ENCODE results near the gene STEAP3.

The STEAP3 gene

GRCh38 chr2:119198240-119198840, 25.3 kb upstream of the STEAP3 start:
- no peak for DNase-seq

GRCh38 chr2:119201815-119202214, 21.8 kb upstream of the STEAP3 start:
- DNase-seq = no peak

- DNase-seq = no peak
Observed at GRCh38 chr2:119202610-119203310, 20.9 kb upstream of the STEAP3 start.

- DNase-seq = no peak
Observed at GRCh38 chr2:119204525-119204924, 19.1 kb upstream of the STEAP3 start.

- DNase-seq = no peak
Observed at GRCh38 chr2:119205001-119205706, 18.5 kb upstream of the STEAP3 start.

- DNase-seq = no peak
Observed at GRCh38 chr2:119206201-119206600, 17.4 kb upstream of the STEAP3 start.

- DNase-seq = no peak
Observed at GRCh38 chr2:119207447-119207846, 16.2 kb upstream of the STEAP3 start.

- DNase-seq = no peak
Observed at GRCh38 chr2:119208791-119209203, 14.8 kb upstream of the STEAP3 start.

- no peak for DNase-seq
Observed at GRCh38 chr2:119212139-119212800, 11.4 kb upstream of the STEAP3 start.

- DNase-seq = no peak
Observed at GRCh38 chr2:119214453-119215037, 9.1 kb upstream of the STEAP3 start.

GRCh38 chr2:119216994-119217393, 6.6 kb upstream of the STEAP3 start:
- no peak for DNase-seq

- peak; percentile 69 for DNase-seq
Observed at GRCh38 chr2:119218478-119219064, 5.1 kb upstream of the STEAP3 start.

GRCh38 chr2:119219873-119220272, 3.8 kb upstream of the STEAP3 start:
- DNase-seq = no peak

GRCh38 chr2:119220720-119221301, 2.8 kb upstream of the STEAP3 start:
- no peak for DNase-seq

- no peak for DNase-seq
Observed at GRCh38 chr2:119221609-119222008, 2.0 kb upstream of the STEAP3 start.

- no peak for DNase-seq
Observed at GRCh38 chr2:119222213-119222612, 1.4 kb upstream of the STEAP3 start.

- DNase-seq = no peak
Observed at GRCh38 chr2:119222863-119223520, 642 bp upstream of the STEAP3 start.

- no peak for DNase-seq
Observed at GRCh38 chr2:119224391-119225104, 914 bp downstream of the STEAP3 start.

- DNase-seq = no peak
Observed at GRCh38 chr2:119225105-119225865, 1.7 kb downstream of the STEAP3 start.

GRCh38 chr2:119225926-119226325, 2.3 kb downstream of the STEAP3 start:
- no peak for DNase-seq
